ENCODE data around the gene ABCA5. TPM values are rescaled to one million over a fixed set of nuclear protein-coding genes. Genes with fewer than 3 reads are reported as not detected.
A peak's percentile ranks its signal among the peaks of the same experiment; 100 is the strongest.
"Not testable (repeated sequence)": the region's sequence is repeated elsewhere in the genome, so short reads cannot be mapped to it uniquely, and the experiment has no call there.

ABCA5 gene
- polyA plus RNA-seq, 3 donors, result 21.5 to 35.3 (median 28.9) TPM

DNA sequence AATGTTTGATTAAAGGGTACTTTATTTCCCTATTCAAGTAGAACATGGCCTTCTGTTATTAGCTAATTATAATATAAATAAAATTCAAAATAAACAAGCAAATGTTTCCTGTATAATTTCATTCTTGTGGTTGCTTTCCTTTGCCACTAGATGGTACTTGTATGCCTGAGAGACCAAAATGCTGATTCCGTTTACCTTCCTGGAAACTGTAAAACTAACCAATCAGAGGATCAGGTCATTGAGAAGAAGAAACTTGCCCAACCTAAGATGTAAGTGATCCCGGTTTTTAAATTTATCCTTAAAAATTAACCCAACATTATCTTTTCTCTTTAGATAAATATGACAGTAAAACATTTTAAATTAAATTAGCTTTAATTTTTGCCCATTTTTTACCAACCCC, 8.1 kb upstream of the ABCA5 start:
- DNase-seq (ENCODE audit: extremely low read depth in 1 of 11, low read depth in 9 of 11, low spot score in 4 of 11), result no peak

DNA sequence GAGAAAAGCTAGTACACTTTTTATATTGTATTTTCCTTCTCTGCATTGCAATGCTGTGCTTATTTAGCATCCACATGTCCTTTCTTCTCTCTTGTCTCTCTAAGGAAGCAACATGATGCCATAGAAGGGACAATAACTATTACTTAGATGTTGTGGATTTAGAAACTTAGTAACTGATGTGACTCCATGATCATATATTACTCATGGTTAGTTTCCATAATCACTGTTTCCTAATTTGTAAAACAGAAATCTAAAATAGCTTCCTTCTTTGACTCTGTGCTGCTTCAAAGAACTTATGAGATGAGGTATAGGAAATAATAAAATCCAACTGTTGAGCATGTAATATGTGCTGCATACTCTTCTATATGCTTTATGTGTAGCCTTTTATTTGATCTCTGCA, 6.6 kb upstream of the ABCA5 start:
- DNase-seq (ENCODE audit: extremely low read depth in 1 of 11, low read depth in 9 of 11, low spot score in 4 of 11), result no peak

DNA sequence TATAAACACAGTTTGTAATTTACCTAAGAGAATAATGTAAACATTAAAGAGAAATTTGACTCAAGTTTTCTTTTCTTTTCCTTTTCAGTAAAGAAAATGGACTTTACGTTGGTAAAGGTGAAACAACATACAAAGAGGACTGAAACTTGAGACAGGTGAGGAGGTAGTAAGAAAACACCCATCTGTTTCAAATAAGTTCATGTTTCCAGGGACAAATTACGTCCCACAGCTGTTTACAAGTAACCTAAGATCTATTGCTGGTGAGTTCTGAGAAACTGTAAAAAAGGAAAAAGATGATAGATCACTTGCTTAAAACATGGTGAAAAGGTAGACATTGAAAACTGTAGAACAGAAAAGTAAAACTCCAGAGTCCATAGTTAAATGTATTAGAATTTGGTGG, 4.8 kb upstream of the ABCA5 start:
- DNase-seq (ENCODE audit: extremely low read depth in 1 of 11, low read depth in 9 of 11, low spot score in 4 of 11), result no peak

DNA sequence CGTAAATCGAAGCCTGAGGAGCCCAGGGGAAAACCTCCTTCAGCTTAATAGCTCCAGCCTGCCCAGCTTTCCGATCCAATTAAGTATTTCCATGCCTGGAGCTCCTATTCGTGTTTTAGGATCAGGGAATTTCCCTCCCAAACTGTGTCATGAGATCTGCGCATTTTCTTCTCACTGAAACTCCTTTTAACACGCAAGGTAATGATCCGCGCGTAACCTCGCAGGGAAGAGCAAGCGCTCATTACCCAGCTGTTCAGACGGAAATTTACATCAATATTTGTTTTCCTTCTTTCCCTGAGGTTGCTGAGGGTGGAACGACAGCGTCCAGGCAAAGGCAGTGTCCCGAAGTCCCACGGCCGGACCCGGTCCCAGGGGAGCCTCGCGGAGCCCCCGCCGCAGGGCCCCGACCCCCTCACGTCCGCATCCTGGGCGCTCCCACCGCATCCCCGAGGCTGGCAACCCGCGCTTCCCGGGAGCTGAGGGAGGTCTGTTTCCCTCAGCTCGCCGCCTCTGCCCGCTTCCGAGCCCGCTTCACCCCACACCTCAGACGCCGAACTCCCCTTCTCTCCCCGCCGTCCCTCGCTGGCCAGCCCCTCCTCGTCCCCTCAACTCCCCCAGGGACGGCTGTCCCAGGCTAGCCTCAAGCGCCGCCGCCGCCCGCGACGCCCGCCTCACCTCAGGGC, 415 bp downstream of the ABCA5 start:
- peak in 4 of 11 donors; percentile 13 to 31 (median 20) for DNase-seq (ENCODE audit: extremely low read depth in 1 of 11, low read depth in 9 of 11, low spot score in 4 of 11)

DNA sequence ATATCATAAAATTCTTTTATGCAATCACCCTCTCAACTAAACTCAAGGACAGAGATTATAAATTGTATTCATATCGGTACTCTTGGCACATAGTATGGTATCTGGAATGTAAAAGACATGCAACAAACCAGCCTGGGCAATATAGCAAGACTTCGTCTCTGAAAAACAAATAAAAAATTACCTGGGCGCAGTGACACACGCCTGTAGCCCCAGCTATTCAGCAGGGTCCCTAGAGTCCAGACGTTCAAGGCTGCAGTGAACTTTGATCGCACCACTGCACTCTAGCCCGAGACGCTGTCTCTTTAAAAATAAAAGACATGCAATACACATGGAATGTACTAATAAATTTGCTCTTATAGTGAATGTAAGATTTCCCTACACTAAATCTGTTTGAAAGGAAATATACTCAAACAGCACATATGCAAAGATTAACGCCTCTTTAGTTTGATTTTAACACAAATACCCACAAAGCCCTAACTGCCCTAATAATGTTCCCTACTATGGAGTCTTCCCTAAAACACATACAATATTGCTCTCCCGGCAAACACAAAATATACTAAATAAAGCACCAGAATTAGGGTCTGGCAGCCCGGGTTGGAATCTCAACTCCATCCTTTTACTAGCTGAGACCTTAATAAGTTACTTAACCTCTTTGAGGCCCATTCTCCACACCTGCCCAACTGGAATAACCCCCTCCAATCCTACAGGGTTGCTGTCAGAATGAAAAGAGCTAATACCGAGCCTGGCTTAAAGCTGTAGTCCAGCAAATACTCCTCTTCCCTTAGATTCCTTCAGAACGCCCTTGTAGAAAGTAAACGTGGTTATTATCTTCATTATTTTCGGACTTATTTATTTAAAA, 1.2 kb downstream of the ABCA5 start:
- no peak for DNase-seq (ENCODE audit: extremely low read depth in 1 of 11, low read depth in 9 of 11, low spot score in 4 of 11)

DNA sequence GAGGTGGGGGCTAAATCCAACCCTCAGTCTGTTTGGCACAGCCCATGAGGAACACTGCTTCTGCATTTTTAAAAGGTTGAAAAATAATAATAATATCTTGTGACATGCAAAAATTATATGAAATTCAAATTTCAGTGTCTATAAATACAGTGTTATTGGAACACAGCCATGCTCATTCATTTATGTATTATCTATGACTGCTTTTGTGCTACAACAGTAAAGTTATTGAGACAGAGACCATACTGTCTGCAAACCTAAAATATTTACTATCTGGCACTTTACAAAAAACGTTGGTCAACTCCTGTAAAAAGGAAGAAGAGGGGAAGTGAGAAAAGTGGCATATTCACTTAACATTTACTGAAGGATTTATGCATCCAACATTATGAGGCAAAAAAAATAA, 3.1 kb downstream of the ABCA5 start:
- no peak for DNase-seq (ENCODE audit: extremely low read depth in 1 of 11, low read depth in 9 of 11, low spot score in 4 of 11)

DNA sequence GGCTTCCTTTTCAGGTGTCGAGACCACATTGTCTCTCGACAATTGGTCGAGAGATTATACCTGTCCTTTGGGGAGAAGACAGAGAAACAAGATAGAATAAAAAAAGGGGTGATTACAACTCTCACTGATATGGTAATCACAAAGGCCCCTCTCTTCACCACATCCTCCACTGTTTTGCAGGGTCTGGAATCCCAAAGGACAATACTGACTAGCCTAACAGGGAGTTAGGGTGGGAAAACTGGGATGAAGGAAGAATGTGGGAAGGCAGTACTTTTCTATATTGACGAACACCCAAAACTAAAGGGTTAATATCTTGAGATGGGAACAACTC, 6.1 kb downstream of the ABCA5 start:
- DNase-seq (ENCODE audit: extremely low read depth in 1 of 11, low read depth in 9 of 11, low spot score in 4 of 11), result no peak

DNA sequence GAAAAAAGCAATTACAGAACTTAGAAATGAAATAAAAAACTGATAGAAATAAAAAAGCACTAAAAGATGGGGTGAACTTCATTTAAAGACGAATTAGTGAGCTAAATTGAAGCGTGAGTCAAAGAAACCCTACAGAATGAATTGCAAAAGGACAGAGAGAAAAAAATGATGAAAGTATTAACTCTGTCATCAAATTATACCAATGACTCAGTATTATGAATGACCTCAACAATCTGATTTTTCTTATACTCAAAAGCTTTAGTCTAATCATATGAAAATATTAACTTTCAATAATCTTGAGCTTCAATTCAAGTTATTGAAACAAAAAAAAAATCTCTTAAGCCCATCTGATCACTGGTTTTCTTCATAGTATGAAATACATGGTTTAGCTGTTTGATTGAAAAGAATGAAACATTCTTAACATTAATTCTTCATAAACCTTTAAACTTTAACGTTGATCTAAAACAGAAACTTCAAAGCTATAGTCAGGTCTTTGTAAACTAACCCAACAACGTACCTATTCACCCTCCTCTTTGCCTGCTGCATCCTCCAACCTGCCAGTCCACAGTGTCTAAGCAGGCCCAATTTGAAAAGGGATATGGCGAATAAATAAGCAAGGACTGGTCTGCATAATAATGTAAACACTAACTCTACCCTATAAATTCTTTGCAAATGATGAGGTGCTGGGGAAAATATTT, 6.6 kb downstream of the ABCA5 start:
- DNase-seq (ENCODE audit: extremely low read depth in 1 of 11, low read depth in 9 of 11, low spot score in 4 of 11), result no peak

DNA sequence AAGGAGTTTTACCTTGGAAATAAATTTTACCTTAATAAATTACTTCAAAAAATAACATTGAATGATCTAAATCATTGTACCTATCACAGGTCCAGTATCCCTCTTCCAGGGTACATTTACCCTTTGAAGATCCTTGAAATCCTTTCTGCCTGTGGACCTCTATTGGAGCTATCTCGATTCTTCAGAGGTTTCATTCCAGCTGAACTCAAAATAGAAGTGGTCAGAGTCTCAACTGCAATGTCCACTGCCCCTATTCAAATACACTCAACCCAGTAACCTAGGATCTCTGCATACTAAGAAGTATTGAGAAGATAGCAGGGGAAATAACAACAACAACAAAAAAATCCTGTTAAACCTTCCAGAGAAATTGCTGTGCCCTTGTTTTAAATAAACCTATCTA, 9.3 kb downstream of the ABCA5 start:
- DNase-seq (ENCODE audit: extremely low read depth in 1 of 11, low read depth in 9 of 11, low spot score in 4 of 11), result no peak

DNA sequence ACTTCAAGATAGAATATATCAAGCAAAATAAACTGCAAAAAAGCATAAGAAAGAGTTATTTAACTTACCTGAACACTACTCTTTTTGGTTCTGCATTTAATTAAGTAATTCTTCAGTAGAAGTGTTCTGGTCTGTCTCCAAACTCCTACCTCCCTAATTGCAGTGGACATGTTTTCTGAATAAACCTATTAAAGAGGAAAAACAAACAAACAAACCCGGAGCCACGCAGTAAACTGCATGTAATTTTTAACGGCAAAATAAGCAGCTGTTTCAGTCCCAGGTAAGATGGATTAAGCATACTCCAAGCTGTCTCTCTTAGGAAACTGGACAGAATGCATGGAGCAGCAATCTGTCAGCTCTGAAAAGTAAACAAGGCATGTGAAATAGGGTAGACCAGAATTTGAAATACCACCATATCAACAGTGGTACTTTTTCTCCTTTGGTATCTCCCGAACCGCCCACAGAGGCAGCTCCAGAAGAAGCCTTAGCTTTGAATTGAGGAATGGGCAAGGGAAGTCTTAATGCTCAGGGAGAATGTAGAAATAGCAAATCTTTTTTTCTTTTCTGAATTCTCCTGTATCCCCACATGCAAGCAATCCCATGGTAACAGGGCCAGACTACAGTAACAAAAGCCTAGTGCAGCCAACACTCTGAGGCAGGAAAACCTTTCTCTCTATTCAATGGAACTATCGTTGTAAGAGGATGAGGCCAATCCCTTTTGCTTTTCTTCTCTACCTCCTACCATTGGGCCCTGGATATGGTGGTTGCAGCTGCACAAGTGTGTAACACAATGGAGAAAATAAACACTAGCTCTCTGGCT, 12.5 kb downstream of the ABCA5 start:
- DNase-seq (ENCODE audit: extremely low read depth in 1 of 11, low read depth in 9 of 11, low spot score in 4 of 11), result no peak

DNA sequence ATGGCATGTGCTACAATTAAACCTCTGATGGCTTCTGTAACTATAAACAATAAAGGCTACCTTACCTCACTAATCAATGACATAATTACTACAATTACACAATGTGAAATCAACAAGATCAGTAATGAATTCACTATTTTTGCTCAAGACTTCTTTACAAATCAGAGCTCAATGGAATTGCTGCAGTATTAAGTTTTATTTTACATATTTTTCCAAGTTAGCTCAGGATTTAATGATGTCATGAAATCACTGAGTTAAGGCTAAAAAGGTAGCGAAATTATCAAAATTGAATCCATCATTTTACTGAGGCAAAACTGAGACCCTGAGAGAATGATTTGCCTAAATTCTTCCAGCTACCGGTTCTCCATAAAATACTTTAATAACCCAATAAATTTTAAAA, 21.8 kb downstream of the ABCA5 start:
- DNase-seq (ENCODE audit: extremely low read depth in 1 of 11, low read depth in 9 of 11, low spot score in 4 of 11), result no peak

DNA sequence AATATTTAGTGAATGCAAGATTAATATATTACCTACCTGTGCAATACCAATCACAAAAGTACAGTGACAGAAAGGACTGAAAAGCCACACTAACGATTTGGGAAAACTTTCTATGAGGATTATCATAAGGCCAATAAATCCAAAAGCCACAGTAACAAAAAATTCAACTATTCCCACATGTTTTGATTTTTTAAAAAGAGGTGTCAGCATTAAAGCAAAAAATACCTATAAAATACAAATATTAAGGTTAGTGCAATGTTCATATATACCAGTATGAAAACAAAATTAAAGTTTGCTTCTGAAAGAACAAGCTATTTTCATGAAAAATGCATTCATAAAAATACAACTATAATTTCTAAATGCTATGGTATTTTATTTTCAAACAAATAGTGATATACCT, 24.3 kb downstream of the ABCA5 start:
- DNase-seq (ENCODE audit: extremely low read depth in 1 of 11, low read depth in 9 of 11, low spot score in 4 of 11), result no peak

DNA sequence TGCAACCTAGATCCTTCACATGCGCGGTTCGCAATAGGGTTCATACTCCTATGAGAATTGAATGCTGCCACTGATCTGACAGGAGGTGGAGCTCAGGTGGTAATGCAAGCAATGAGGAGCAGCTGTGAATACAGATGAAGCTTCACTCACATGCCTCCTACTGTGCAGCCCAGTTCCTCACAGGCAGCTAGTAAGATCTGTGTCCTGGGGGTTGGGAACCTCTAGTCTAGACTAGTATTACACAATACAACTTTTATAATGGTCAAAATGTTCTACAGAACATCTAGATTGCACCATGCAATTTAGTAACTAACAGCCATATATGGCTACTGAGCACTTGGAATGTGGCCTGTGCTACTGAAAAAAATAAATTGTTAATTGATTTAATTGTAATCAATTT, 26.7 kb downstream of the ABCA5 start:
- no peak for DNase-seq (ENCODE audit: extremely low read depth in 1 of 11, low read depth in 9 of 11, low spot score in 4 of 11)

DNA sequence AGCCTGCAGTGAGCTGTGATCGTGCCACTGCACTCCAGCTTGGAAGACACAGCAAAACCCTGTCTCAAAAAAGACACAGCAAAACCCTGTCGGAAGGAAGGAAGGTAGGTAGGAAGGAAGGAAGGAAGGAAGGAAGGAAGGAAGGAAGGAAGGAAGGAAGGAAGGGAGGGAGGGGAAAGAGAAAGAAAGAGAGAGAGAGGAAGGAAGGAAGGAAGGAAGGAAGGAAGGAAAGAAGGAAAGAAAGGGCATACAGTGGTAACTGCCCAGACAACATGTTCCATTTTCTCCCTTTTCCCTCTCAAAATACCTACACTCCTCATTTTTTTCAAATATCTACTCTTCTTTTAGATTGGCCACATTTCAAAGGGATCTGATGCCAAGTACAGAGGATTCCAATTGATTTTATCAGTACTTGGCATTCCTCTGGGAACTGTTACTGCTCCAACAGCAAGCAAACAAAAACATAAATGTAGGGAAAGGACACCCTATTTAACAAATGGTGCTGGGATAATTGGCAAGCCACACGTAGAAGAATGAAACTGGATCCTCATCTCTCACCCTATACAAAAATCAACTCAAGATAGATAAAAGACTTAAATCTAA, 28.7 kb downstream of the ABCA5 start:
- not testable (repeated sequence) for DNase-seq (ENCODE audit: extremely low read depth in 1 of 11, low read depth in 9 of 11, low spot score in 4 of 11)

DNA sequence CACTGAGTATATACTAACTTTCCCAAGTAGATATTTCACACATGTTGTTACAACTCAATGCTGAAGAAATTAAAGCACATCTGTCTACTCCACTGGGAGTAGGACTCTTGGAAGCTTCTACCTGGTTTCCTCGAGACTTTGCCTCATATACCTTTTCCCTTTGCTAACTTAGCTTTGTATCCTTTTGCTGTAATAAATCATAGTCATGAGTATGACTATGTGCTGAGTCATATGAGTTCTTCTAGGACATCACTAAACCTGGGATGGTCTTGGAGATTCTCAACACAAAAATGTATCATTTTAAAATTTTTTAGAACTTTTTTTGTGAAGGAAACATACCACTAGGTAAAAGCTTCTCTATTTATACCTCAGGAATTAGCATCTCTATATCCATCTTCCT, 39.8 kb downstream of the ABCA5 start:
- DNase-seq (ENCODE audit: extremely low read depth in 1 of 11, low read depth in 9 of 11, low spot score in 4 of 11), result no peak

DNA sequence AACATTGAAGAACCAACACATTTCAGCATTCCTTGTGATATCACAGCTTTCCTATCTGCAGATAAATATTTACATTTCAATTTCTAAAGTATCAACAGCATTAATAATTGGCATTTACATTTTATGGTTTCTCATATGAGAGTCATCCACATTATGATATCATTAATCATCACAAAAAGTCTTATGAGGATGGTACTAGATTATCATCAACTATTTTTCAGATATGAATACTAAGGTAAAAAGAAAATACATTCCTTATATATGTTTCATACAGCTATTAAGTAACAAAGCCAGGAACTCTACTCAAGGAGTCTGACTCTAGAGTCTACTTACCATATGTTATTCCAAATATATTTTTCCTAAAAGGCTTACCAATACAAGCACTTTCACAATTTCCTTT, 40.7 kb downstream of the ABCA5 start:
- no peak for DNase-seq (ENCODE audit: extremely low read depth in 1 of 11, low read depth in 9 of 11, low spot score in 4 of 11)

DNA sequence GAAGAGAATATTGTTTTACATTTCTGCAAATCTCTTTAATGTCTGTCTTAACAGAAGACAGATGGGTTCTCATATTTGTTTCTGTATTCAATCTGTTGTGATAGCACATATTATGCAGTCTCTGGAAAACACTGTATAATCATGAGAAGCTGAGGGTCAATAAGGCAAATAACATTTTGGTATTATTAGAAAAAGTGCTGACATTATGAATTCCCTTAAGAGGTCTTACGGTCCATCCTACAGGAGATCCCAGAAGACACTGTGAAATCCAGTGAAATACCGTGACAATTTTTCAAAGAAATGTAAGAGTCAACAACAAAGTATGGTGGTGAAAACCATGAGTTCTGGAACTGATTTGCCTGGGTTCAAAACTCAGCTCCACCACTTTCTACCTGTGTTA, 42.3 kb downstream of the ABCA5 start:
- DNase-seq (ENCODE audit: extremely low read depth in 1 of 11, low read depth in 9 of 11, low spot score in 4 of 11), result no peak

DNA sequence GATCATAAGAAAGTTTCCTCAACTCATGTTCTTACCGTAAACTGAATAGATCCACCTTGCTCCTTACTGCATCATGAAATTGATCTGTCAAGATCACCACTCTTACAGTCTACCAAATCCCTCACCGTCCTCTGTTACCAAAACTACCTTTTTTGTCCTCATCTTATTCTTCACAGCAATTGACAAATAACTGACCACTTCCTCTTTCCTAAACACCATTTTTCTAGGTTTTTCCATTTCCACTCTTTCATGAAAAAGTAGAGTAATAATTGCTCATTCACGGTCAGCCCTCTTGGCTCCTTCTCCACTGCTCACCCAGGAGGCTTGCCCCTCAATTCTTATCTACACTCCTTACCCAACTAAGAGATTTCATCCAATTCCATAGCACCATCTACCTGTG, 44.9 kb downstream of the ABCA5 start:
- no peak for DNase-seq (ENCODE audit: extremely low read depth in 1 of 11, low read depth in 9 of 11, low spot score in 4 of 11)

DNA sequence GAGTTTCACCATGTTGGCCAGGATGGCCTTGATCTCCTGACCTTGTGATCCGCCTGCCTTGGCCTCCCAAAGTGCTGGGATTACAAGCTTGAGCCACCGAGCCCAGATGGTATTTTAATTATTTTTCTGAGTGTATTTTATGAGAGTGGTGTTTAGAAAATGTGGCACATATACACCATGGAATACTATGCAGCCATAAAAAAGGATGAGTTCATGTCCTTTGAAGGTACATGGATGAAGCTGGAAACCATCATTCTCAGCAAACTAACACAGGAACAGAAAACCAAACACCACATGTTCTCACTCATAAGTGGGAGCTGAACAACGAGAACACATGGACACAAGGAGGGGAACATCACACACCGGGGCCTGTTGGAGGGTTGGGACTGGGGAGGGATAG, 50.7 kb downstream of the ABCA5 start:
- DNase-seq (ENCODE audit: extremely low read depth in 1 of 11, low read depth in 9 of 11, low spot score in 4 of 11), result not testable (repeated sequence)

All from renal cortex interstitium (tissue), 11 donors.